Measurements from ENCODE around the gene MISP3. TPM values are rescaled to one million over a fixed set of nuclear protein-coding genes. Genes with fewer than 3 reads are reported as not detected.
A peak's percentile ranks its signal among the peaks of the same experiment; 100 is the strongest.
"Not testable (repeated sequence)": the region's sequence is repeated elsewhere in the genome, so short reads cannot be mapped to it uniquely, and the experiment has no call there.

MISP3 gene
- total and polyA plus RNA-seq, 9 of the 15 experiments (the other 6 are each of a cell fraction or from before 2014, with no cell fraction given): 0.25 to 5.6 (median 1.6) TPM

- TF ChIP-seq FOXJ2 (tag; IDR thresholded peaks at IDR 0.05) (peak; percentile 97), ATF7 (IDR thresholded peaks at IDR 0.05) (peak; percentile 60; the same call in 1 of the 2 replicates), ZNF639 (CRISPR knock-in tag; conservative IDR thresholded peaks at IDR 0.05 in 1 of 2, IDR thresholded peaks at IDR 0.05 in 1 of 2) (0 out of 4 replicates have a peak, but pooled peaks of 1 of the 2 experiments have one; percentile 38), HLTF (IDR thresholded peaks at IDR 0.05) (0 out of 2 replicates have a peak, but pooled peaks have one; percentile 46)
- TF ChIP-seq, protein P1, sequence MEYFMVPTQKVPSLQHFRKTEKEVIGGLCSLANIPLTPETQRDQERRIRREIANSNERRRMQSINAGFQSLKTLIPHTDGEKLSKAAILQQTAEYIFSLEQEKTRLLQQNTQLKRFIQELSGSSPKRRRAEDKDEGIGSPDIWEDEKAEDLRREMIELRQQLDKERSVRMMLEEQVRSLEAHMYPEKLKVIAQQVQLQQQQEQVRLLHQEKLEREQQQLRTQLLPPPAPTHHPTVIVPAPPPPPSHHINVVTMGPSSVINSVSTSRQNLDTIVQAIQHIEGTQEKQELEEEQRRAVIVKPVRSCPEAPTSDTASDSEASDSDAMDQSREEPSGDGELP (CRISPR knock-in tag; IDR thresholded peaks at IDR 0.05; ENCODE audit: borderline replicate concordance): 0 out of 2 replicates have a peak, but pooled peaks have one; percentile 28
- TF ChIP-seq, protein P2, sequence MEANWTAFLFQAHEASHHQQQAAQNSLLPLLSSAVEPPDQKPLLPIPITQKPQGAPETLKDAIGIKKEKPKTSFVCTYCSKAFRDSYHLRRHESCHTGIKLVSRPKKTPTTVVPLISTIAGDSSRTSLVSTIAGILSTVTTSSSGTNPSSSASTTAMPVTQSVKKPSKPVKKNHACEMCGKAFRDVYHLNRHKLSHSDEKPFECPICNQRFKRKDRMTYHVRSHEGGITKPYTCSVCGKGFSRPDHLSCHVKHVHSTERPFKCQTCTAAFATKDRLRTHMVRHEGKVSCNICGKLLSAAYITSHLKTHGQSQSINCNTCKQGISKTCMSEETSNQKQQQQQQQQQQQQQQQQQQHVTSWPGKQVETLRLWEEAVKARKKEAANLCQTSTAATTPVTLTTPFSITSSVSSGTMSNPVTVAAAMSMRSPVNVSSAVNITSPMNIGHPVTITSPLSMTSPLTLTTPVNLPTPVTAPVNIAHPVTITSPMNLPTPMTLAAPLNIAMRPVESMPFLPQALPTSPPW (CRISPR knock-in tag; IDR thresholded peaks at IDR 0.05): peak; percentile 39; the same call in 1 of the 2 replicates
These were observed 29.7 kb upstream of the MISP3 start (continued) for GRCh38 chr19:14042659-14043608.

DNA sequence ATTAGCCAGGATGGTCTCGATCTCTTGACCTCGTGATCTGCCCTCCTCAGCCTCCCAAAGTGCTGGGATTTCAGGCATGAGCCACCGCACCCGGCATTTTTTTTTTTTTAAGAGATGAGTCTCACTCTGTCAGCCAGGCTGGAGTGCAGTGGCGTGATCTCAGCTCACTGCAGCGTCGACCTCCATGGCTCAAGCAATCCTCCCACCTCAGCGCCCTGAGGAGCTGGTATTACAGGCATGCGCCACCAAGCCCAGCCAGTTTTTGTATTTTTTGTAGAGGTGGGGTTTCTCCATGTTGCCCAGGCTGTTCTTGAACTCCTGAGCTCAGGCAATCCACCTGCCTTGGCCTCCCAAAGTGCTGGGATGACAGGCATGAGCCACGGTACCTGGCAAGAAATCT is 24.7 kb upstream of the MISP3 start:
- POLR2A ChIA-PET: interaction anchor here (0.8 to 1.0 kb wide), 2 partner anchors 16 to 88 kb away, joined by 3 read pairs; partner anchors contain the start of gene IL27RA
- H2AFZ ChIP-seq (ENCODE audit: low read depth, low read length); DNase-seq (ENCODE audit: extremely low read depth in 1 of 4, low spot score in 3 of 4); intact Hi-C loops (cut with micrococcal nuclease); FAIRE-seq; H3K79me2 ChIP-seq (ENCODE audit: control insufficient read depth, insufficient read depth, low read length); H3K4me2 ChIP-seq (ENCODE audit: insufficient read depth, low read length); H4K20me1 ChIP-seq (replicated peaks; ENCODE audit: control insufficient read depth, insufficient read depth, low read length); ATAC-seq; H3K27ac ChIP-seq (ENCODE audit: extremely low read depth, low read depth, low read length); H3K9me1 ChIP-seq (ENCODE audit: control insufficient read depth, insufficient read depth, low read length); H3K9me3 ChIP-seq (replicated peaks; ENCODE audit: control insufficient read depth, insufficient read depth, low read depth, low read length); BruUV-seq (replicated peaks); in situ Hi-C loops (cut with MboI); H3K9ac ChIP-seq (ENCODE audit: insufficient read depth in 1 of 2, low read depth in 2 of 2, low read length in 2 of 2); H3K4me3 ChIP-seq; H3K27me3 ChIP-seq (ENCODE audit: control insufficient read depth in 2 of 2, insufficient read depth in 2 of 2, low read length in 2 of 2): not testable (repeated sequence)
- Histone ChIP-seq H3K36me3 (ENCODE audit: control insufficient read depth, insufficient read depth, low read length) (peaks cover 29% of the 10 kb centered on the region; the same call in 2 of the 3 replicates), H3K4me1 (replicated peaks in 1 of 2; ENCODE audit: control insufficient read depth in 2 of 2, insufficient read depth in 2 of 2, low read length in 2 of 2) (peaks cover 0 to 14% of the 10 kb centered on the region in 2 experiments; a peak in 2 of 5 replicates)
- 89% methylated on average over 8 of the region's 10 CpGs for WGBS (ENCODE audit: insufficient coverage, low coverage, missing lambda C conversion rate)
- CTCF ChIA-PET (ENCODE audit: low intra/inter-chr PET ratio): interaction anchor here (1.1 kb wide), 1 partner anchor 25 kb away, joined by 3 read pairs; the partner anchor contains the start of gene MISP3
